A673 (cell line): ENCODE data around the gene PIMREG. TPM values are rescaled to one million over a fixed set of nuclear protein-coding genes. Genes with fewer than 3 reads are reported as not detected.

Experiments used
- BruUV-seq: library from RNA; stranded (reverse); fragments of 400-500 nt; replicated peaks from 2 replicates; lab custom pipeline; 2021; lab: Mats Ljungman, UMichigan
- CTCF ChIA-PET: fragments of 300-600 bp; sonication (Branson Sonifier 250); formaldehyde crosslinking; loops from one replicate; lab custom pipeline; 2022; ENCODE audit warnings: antibody characterized with exemption; lab: Charles Lee
- POLR2A ChIA-PET: fragments of 300-600 bp; sonication (Branson Sonifier 250); formaldehyde crosslinking; loops from one replicate; lab custom pipeline; 2022; ENCODE audit warnings: antibody characterized with exemption; ENCODE audit not compliant: low non-redundant PET; lab: Charles Lee
- DNase-seq: peaks from one replicate; pipeline ENCODE4 v3.0.0-alpha.2; 2015; ENCODE audit warnings: low spot score
- H3K27ac ChIP-seq: fragments of 200-600 bp; sonication (generic); 2 replicates; pipeline ENCODE4 v1.5.1; 2016; ENCODE audit warnings: mixed run types, low read depth, mild to moderate bottlenecking, mixed read lengths, antibody characterized with exemption, low read length; ENCODE audit not compliant: poor library complexity, severe bottlenecking
- H3K27me3 ChIP-seq: fragments of 200-600 bp; sonication (generic); replicated peaks from 2 replicates; pipeline ENCODE4 v1.6.1; 2017; ENCODE audit warnings: mixed run types, low read depth, mild to moderate bottlenecking, mixed read lengths, antibody characterized with exemption, low read length; ENCODE audit not compliant: insufficient read depth, poor library complexity
- H3K36me3 ChIP-seq: fragments of 200-600 bp; sonication (generic); 2 replicates; pipeline ENCODE4 v1.6.1; 2016; ENCODE audit warnings: mixed run types, mild to moderate bottlenecking, mixed read lengths, antibody characterized with exemption, low read length; ENCODE audit not compliant: insufficient read depth, poor library complexity, severe bottlenecking
- H3K4me1 ChIP-seq: fragments of 200-600 bp; sonication (generic); 2 replicates; pipeline ENCODE4 v1.6.1; 2017; ENCODE audit warnings: mixed run types, mild to moderate bottlenecking, mixed read lengths, antibody characterized with exemption, low read length; ENCODE audit not compliant: insufficient read depth, poor library complexity, severe bottlenecking
- H3K4me3 ChIP-seq: fragments of 200-600 bp; sonication (generic); 2 replicates; pipeline ENCODE4 v1.5.1; 2016; ENCODE audit warnings: low read depth, mixed run types, mild to moderate bottlenecking, mixed read lengths, low read length; ENCODE audit not compliant: poor library complexity, severe bottlenecking
- H3K9me3 ChIP-seq: fragments of 200-600 bp; sonication (generic); 2 replicates; pipeline ENCODE4 v1.6.1; 2016; ENCODE audit warnings: mixed run types, low read depth, mild to moderate bottlenecking, mixed read lengths, antibody characterized with exemption, low read length; ENCODE audit not compliant: poor library complexity, severe bottlenecking
- EZH2 ChIP-seq: fragments of 200-600 bp; sonication (generic); IDR thresholded peaks from 2 replicates; pipeline ENCODE4 v1.6.1; 2017; ENCODE audit warnings: borderline replicate concordance, low read depth, mild to moderate bottlenecking, mixed read lengths, antibody characterized with exemption, low read length; ENCODE audit not compliant: poor library complexity, severe bottlenecking
- intact Hi-C: fragments of 100-400 bp; cut with micrococcal nuclease; formaldehyde crosslinking; loops from one replicate; pipeline ENCODE4 v1.10.0; 2022; ENCODE audit not compliant: unreplicated experiment
- total RNA-seq: library from RNA; stranded (reverse); gene quantifications from 2 replicates; pipeline ENCODE4 v1.2.3, GENCODE V29; 2021
- TF ChIP-seq, protein P1 (sequence below): fragments of 300-800, 200-600 bp; sonication (generic); conservative IDR thresholded peaks from 2 replicates; pipeline ENCODE4 v1.5.1; 2017; ENCODE audit warnings: low read depth, mild to moderate bottlenecking, antibody characterized with exemption, low read length, moderate library complexity, mixed read lengths

The PIMREG gene
- total RNA-seq, 1 experiment from 2014 or later: 90.5 TPM

GRCh38 chr17:6408276-6408675, 36.0 kb upstream of the PIMREG start:
- Histone ChIP-seq H3K4me1 (no peaks in the 10 kb centered on the region), H3K27ac (no peak overlapping the region), H3K9me3 (no peaks in the 10 kb centered on the region), H3K4me3 (no peak overlapping the region), H3K36me3 (no peaks in the 10 kb centered on the region), H3K27me3 (peaks cover 26% of the 10 kb centered on the region)
- BruUV-seq: no TSS peak
- POLR2A ChIA-PET: no interaction called here
- CTCF ChIA-PET: no interaction called here
- intact Hi-C loops: no loop called here
- TF ChIP-seq, protein P1, sequence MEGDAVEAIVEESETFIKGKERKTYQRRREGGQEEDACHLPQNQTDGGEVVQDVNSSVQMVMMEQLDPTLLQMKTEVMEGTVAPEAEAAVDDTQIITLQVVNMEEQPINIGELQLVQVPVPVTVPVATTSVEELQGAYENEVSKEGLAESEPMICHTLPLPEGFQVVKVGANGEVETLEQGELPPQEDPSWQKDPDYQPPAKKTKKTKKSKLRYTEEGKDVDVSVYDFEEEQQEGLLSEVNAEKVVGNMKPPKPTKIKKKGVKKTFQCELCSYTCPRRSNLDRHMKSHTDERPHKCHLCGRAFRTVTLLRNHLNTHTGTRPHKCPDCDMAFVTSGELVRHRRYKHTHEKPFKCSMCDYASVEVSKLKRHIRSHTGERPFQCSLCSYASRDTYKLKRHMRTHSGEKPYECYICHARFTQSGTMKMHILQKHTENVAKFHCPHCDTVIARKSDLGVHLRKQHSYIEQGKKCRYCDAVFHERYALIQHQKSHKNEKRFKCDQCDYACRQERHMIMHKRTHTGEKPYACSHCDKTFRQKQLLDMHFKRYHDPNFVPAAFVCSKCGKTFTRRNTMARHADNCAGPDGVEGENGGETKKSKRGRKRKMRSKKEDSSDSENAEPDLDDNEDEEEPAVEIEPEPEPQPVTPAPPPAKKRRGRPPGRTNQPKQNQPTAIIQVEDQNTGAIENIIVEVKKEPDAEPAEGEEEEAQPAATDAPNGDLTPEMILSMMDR: no peak
- TF ChIP-seq EZH2: no peak
- DNase-seq: no peak

- no peak overlapping the region for H3K27ac ChIP-seq
- intact Hi-C loops: no loop called here
- POLR2A ChIA-PET: no interaction called here
- H3K36me3 ChIP-seq: no peaks in the 10 kb centered on the region
- CTCF ChIA-PET: no interaction called here
- no peak for DNase-seq
- no TSS peak for BruUV-seq
- H3K4me1 ChIP-seq: no peaks in the 10 kb centered on the region
- no peak overlapping the region for H3K4me3 ChIP-seq
- peaks cover 21% of the 10 kb centered on the region for H3K27me3 ChIP-seq
- H3K9me3 ChIP-seq: no peaks in the 10 kb centered on the region
- TF ChIP-seq EZH2: no peak
- TF ChIP-seq, protein P1: no peak
Observed at GRCh38 chr17:6408735-6409134, 35.5 kb upstream of the PIMREG start.

GRCh38 chr17:6413065-6413464, 31.2 kb upstream of the PIMREG start:
- TF ChIP-seq, protein P1: peak; percentile 60
- TF ChIP-seq EZH2: no peak

More at GRCh38 chr17:6413065-6413464, 31.2 kb upstream of the PIMREG start:
- H3K27ac ChIP-seq: no peak overlapping the region
- no peaks in the 10 kb centered on the region for H3K36me3 ChIP-seq
- intact Hi-C loops: loop anchor here (5.0 kb wide), 1 partner anchor 706 kb away; no protein-coding TSS in a partner anchor
- H3K9me3 ChIP-seq: no peaks in the 10 kb centered on the region
- CTCF ChIA-PET: interaction anchor here (0.6 to 1.1 kb wide), 4 partner anchors 116 to 826 kb away, joined by 3 to 13 read pairs (median 4); no protein-coding TSS in a partner anchor
- no TSS peak for BruUV-seq
- POLR2A ChIA-PET: no interaction called here
- peaks cover 14% of the 10 kb centered on the region for H3K27me3 ChIP-seq
- no peak overlapping the region for H3K4me3 ChIP-seq
- no peaks in the 10 kb centered on the region for H3K4me1 ChIP-seq
- peak; percentile 70 for DNase-seq
